D341Med (cell line): ENCODE measurements around the gene NT5M.
A peak's percentile ranks its signal among the peaks of the same experiment; 100 is the strongest.
"Not testable (repeated sequence)": the region's sequence is repeated elsewhere in the genome, so short reads cannot be mapped to it uniquely, and the experiment has no call there.

Experiments used
- DNase-seq: peaks from one replicate; pipeline ENCODE4 v3.0.0; 2012; ENCODE audit warnings: low spot score

The NT5M gene

DNA sequence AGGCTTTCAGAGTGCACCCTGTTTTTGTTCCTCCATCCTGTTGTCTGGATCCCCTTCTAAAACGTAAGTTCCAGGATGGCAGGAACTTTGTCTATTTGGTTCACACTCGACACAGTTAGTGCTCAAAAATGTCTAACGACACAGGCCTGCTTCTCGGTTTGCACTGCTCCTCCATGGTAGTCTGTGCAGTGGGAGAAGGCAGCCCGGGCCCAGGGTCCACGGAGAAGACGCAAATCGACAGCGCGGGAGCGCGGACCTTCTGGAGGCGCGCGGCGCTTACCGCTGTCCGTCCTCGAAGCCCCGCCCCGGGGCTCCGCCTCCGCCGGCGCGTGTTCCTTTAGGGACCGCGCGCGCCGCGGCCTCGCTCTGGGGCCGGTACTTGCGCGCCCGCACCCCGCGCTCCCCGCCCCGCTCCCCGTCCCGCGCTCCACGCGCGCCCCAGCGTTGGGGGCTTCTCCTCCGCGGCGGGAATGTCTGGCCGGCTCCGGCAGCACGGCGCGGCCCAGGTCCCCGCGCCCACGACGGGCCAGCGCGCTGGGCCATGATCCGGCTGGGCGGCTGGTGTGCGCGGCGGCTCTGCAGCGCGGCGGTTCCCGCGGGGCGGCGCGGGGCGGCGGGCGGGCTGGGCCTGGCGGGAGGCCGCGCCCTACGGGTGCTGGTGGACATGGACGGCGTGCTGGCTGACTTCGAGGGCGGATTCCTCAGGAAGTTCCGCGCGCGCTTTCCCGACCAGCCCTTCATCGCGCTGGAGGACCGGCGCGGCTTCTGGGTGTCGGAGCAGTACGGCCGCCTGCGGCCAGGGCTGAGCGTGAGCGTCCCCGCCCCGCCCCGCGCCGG is at the start of gene NT5M:
Gene NT5M (plus strand): TSS at position 364 of the 837 bp plus-strand sequence. CDS start 178 bp downstream, at position 542.
- DNase-seq = peak; percentile 90

DNA sequence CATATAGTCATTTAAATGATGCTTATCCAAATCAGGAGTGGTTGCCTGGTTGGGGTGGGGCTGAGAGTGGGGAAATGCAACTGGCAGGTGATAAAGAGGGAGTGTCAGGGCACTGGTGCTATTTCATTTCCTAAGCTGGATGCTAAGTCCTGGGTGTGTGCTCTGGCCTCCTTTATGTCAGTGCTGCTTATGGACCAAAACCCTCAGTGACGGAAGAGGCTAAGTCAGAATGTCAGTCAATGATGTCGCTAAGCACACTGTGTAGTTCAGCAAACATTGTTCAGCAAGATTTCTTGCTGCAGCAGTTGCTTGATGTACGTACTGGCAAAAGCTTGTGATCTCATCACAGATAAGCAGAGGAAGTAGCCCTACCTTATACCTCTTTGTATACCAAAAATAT is 49.8 kb upstream of the NT5M start:
- DNase-seq = no peak

DNA sequence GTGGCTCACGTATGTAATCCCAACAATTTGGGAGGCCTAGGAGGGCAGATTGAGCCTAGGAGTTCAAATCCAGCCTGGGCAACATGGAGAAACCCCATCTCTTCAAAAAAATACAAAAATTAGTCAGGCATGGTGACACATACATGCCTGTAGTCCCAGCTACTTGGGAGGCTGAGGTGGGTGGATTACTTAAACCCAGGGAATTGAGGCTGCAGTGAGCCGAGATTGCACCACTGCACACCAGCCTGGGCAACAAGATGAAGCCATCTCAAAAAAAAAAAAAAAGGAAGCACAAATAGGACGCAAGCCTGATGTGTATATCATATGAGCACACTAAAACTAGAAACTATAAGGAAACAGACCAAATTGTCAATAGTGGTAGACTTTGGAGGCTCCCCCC is 49.1 kb upstream of the NT5M start:
- DNase-seq = no peak

DNA sequence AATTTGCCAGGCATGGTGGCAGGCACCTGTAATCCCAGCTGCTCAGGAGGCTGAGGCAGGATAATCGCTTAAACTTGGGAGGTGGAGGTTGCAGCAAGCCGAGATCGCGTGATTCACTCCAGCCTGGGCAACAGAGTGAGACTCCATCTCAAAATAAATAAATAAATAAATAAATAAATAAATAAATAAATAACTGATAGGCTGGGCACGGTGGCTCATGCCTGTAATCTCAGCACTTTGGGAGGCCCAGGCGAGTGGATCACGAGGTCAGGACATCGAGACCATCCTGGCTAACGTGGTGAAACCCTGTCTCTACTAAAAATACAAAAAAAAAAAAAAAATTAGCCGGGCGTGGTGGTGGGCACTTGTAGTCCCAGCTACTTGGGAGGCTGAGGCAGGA is 47.5 kb upstream of the NT5M start:
- DNase-seq = not testable (repeated sequence)

DNA sequence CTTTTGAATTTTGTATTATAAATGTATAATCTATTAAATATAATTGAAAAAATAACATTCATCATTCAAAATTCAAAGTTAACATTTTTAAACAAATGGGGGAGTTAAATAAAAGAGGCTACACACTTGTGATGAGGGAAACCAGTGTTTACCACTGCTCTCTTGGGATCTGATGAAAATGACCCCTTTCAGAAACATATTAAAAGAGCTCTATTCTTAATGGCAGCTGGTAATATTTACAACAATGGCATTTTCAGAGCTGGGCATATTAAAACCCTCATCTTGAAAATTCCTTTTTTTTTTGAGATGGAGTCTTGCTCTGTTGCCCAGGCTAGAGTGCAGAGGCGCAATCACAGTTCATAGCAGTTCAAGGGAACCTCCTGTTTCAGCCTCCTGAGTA is 46.9 kb upstream of the NT5M start:
- DNase-seq = no peak

DNA sequence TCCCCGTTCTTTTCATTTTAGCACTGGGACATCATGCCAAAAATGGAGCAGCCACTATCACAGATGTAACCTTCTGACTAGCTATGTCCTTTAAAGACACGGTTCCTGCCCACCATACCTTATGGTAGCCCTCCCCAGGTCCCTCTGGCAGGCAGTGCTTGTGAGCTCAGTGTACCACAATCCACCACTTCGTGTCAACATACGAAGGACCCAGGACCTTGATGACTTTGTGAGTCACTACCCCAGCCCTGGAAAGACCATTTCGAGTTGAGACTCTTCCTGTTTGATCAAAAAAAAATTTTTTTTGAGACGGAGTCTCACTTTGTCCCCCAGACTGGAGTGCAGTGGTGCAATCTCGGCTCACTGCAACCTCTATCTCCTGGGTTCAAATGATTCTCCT is 45.2 kb upstream of the NT5M start:
- no peak for DNase-seq

DNA sequence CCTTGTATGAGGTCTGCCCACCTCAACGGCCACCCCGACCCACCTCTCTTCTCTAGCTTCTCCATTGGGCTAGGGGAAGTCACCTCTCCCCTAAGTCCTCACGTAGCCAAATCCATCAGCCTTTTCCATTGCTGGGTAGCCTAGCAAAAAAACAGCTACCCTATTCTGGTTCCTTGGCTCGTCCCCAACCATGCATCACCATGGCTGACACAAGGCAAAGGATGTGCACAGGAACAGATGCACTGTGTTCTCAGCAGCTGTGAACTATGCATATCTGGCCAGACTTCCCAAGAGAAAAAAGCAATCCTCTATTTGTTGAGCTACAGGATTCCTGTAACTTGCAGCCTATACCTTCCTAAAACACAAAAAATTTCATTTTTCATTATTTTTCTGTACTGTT is 44.2 kb upstream of the NT5M start:
- no peak for DNase-seq

DNA sequence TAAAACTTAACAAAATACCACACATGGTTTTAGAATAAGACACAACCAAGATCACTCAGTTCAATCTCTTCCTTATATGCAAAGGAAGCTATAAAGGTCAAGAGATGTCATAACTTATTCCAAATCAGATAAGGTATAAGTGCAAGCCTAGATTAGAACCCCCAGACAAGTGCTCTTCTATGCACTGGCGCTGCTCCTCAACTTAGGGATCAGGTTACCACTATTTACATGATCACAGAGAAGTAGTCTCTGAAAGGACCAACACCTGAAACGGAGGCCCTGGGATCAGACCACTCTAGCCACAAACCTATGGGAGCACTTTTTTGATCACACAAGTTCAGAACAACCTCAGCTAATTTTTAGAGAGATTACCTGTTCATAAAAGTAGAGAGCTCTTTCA is 38.7 kb upstream of the NT5M start:
- no peak for DNase-seq

DNA sequence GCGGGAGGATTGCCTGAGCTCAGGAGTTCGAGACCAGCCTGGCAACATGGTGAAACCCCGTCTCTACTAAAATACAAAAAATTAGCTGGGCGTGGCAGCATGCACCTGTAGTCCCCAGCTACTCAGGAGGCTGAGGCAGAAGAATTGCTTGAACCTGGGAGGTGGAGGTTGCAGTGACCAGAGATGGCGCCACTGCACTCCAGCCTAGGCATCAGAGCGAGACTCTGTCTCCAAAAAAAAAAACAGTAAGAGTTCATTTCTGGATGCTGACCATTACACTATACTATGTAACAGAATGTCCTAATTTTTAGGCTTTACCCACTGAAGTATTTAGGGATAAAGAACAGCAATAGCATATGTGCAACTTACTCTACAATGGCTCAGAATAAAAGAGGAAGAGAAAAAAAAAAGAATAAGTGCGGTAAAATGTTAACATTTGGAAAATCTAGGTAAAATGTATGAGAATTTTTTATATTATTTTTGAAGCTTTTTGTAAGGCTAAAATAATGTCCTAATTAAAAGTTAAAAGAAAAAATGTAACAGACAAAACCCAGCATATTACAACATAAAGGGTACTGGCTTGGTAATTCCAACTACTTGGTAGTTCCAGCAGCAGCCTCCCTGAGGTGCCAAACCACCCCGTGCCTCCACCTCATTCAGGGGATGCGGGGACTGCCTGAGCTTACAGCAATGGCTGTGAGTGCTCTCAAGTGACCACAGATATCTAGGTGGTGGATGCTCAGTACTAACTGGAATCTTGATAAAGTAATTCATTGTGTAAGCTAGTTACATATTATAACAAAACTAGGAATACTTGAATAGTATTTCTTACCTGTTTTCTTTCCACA is 33.0 kb upstream of the NT5M start:
- no peak for DNase-seq

DNA sequence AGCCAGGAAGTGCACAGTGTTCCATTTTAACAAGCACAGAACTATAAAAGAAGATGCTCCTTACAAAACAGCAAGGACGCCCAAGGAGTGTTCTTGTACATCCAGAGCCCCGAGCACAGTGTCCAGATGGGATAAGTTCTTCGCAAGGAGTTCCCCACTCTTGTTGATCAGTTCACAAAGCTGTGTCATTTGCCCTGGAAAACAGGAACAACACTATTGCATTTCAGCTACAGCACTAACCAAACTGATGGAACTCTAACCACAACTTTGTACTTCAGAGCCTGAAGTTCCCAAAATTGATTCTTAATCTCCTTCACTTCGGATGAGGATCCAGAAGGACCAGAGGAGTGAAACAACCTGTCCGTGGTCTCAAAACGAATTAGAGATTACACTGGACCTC is 27.2 kb upstream of the NT5M start:
- no peak for DNase-seq

DNA sequence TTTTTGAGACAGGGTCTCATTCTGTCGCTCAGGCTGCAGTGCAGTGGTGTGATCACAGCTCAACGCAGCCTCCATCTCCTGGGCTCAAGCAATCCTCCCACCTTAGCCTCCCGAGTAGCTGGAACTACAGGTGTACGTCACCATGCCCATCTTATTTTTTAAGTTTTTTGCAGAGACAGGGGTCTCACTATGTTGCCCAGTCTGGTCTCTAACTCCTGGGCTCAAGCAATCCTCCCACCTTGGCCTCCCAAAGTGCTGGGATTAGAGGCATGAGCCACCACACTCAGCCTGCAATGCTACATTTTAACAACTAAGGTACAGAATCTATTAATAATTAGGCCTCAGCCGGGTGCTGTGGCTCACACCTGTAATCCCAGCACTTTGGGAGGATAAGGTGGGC is 25.7 kb upstream of the NT5M start:
- DNase-seq = not testable (repeated sequence)

DNA sequence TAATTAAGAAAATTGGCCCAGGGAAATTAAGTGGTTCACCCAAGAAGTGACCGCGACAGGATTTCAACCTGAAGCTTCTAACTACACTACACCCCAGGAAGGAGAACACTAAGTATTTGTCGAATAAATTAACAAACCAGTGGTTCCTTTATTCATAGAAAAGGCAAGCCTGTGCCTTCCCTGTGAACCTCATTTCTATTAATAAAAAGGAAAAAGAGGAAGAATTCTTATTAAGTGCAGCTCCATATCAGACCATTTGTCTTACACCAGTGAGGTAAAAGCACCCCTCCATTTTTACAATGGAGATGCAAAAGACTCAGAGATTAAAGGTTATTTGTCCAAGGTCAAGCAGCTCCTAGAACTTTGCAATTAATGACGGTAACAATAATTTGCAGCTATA is 23.9 kb upstream of the NT5M start:
- no peak for DNase-seq

DNA sequence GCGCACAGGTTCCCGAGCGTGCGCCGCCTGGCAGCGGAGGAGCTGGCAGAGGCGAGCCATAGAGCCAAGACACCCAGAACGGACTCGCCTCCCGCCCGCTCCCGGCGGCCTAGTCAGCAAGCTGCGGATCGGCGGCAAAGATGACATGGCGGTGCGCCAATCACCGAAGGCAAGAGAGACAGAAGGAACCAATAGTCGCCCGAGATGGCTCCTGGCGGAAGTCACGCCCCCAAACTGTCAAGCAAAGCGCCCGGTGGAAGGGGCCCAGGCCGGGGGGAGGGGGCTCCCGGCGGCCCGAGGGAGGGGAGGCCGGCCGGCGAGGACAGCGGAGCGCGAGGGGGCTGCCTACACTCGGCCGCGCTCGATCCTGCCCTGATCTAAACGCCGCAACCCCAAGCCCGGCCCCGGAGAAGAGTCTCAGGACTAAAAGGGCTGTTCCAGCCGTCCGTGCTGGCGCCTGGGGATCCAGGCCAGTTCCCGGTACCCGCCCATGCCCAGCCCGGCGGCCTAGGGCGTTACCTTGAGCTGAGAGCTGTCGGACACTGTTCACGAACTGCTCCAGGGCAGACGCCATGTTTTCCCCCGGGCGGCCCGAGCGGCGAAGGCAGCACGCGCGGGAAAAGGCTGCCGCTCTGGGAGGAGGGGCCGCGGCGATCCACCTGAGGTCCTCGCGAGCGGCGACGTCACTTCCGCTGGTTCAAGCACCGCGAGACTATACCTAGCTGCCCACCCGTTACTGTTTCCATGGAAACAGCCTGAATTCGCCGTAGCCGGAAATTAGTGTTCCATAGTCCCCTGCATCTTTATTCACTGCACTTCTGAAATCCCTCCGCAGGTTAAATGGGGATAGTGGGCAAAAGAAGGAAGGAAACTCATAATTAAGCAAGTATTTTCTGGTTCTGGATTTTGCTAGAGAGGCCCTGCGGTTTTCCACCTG is 22.3 kb upstream of the NT5M start, which contains the start of gene COPS3:
Gene COPS3 (minus strand): TSS at position 634 of the 937 bp plus-strand sequence. CDS start 60 bp downstream, at position 574.
- peak; percentile 92 for DNase-seq

DNA sequence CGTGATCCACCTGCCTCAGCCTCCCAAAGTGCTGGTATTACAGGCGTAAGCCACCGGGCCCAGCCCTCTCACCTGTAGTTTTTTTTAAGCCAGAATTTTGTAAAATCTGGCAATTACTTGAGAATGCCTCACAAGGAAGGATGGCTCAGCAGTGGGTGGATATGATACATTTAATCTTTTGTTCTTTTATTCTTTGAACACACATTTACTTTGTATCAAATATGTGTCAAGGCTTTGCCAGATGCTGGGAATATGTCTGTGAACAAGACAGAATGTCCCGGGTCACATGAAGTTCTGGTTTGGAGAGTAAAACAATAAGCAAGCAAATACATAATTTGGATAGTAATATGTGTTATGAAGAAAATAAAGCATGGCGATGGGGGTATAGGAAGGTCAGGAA is 17.2 kb upstream of the NT5M start:
- no peak for DNase-seq

DNA sequence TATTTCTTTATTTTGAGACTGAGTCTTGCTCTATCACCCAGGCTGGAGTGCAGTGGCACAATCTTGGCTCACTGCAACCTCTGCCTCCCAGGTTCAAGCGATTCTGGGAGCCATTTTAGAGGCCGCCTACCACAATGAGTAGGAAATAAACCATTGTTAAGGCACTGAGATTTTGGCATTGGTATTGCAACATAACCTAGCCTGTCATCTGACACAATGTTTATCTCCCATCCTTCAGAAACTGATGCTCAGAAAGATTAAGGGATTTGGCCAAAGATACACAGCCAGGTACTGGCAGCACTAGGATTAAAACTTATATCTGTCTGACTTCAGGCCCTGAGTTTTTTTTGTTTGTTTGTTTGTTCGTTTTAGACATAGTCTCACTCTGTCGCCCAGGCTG is 14.1 kb upstream of the NT5M start:
- DNase-seq = no peak

DNA sequence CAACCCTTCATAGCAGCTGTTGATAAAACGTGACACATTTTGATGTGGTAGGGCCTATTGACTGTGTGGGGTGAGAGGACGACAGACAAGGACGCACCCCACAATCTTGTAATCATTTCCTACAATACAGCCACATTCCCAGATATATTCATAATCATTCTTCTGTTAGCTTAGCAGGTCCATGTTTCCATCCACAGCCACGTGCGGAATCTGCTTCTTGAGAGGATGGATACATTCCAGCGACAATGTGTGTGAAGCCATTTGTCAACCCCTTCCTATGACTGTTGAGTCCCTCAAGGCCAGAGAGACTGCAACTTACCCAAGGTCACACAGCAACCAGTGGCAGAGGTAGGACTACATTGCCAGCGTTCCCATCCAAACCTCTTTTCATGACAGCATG is 13.5 kb upstream of the NT5M start:
- no peak for DNase-seq

DNA sequence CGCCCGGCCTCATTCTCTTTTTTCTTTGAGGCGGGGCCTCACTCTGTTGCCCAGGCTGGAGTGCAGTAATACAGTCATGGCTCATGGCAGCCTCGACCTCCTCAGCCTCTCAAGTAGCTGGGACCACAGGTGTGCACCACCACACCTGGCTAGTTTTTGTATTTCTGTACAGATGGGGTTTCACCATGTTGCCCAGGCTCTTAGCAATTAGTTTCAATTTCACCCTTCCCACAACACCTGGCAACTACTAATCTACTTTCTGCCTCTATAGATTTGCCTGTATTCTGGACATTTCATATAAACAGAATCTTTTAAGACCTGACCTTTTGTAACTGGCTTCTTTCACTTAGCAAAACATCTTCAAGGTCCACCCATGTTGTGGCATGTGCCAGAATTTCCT is 8.0 kb upstream of the NT5M start:
- no peak for DNase-seq

DNA sequence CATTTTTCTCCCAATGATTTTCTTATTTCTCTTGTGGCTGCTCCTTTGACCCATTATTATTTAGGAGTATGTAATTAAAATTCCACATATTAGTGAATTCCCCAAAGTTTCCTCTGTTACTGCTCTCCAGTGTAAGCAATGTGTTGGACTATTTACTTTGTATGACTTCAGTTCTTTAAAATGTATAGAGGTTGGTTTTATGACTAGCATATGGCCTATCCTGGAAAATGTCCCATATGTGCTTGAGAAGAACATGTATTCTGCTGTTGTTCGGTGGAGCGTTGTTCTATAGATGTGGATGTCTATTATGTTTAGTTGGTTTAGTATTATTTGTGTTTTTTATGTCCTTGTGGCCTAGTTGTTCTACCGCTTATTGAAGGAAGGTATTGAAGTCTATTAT is 6.0 kb upstream of the NT5M start:
- DNase-seq = no peak

DNA sequence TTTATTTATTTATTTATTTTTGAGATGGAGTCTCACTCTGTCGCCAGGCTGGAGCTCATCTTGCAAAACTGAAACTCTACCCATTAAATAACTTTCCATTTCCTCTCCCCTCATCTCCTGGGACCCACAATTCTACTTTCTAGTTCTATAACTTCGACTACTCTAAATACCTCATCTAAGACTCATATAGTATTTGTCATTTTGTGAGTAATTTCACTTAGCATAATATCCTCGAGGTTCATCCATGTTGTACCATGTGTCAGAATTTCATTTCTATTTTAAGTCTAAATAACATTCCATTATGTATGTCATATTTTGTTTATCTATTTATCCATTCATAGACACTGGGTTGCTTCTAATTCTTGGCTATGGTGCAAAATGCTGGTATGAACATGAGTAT is 5.1 kb upstream of the NT5M start:
- DNase-seq = no peak

DNA sequence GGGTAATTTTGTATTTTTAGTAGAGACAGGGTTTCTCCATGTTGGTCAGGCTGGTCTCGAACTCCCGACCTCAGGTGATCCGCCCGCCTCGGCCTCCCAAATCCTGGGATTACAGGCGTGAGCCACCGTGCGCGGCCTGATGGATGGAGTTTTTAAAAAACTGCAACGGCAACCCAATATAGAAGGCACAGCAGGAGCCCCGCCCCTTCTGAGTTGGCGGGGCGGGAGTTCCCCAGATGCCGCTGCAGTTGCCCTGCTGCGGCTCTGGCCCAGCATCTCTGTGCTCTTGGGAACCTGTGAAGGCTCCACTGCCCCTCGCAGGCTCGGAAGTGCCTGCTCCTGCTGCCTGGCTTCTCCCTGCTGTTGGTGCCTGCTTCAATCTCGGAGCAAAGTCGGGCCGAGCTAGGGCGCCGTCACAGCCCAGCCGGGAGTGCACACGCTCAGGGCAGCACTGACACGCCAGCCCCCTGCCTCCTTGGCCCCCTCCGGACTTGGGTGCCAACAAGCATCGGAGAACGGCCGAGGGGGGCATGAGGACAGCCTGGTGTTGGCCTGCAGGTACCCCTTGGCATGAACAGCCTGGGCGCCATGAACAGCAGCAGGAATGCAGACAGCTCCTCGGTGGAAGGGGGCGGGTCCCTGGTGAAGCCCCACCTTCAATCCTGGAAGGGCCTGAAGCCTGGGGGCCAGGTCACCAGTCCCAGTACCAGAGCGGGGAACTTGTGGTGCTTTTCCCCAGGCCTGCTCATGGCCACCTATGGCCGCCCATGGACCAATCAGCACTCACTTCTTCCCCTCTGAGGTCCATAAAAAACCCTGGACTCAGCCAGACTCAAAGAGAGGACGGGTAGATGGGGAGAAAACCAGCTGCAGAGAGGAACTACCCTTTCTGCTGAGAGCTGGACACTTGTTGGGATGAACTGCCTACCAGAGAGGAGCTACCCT is 2.3 kb upstream of the NT5M start:
- no peak for DNase-seq

DNA sequence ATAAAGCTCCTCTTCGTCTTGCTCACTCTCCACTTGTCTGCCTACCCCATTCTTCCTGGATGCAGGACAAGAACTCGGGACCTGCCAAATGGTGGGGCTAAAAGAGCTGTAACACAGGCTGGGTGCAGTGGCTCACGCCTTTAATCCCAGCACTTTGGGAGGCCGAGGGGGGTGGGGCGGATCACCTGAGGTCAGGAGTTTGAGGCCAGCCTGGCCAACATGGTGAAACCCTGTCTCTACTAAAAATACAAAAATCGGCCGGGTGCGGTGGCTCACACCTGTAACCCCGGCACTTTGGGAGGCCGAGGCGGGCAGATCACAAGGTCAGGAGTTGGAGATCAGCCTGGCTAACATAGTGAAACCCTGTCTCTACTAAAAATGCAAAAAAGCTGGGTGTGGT is 1.5 kb upstream of the NT5M start:
- DNase-seq = not testable (repeated sequence)
